Measurements from ENCODE around the gene GMPPB. TPM values are rescaled to one million over a fixed set of nuclear protein-coding genes. Genes with fewer than 3 reads are reported as not detected.

Gene GMPPB
- total RNA-seq, 2 donors from 2014 or later: 22.4 to 38.3 TPM

GRCh38 chr3:49683162-49683561, 40.6 kb downstream of the GMPPB start:
- intact Hi-C loops (cut with DNase I): no loop called here
- peak in 1 of 2 donors; percentile 31 for ATAC-seq
- no peak for DNase-seq

DNA sequence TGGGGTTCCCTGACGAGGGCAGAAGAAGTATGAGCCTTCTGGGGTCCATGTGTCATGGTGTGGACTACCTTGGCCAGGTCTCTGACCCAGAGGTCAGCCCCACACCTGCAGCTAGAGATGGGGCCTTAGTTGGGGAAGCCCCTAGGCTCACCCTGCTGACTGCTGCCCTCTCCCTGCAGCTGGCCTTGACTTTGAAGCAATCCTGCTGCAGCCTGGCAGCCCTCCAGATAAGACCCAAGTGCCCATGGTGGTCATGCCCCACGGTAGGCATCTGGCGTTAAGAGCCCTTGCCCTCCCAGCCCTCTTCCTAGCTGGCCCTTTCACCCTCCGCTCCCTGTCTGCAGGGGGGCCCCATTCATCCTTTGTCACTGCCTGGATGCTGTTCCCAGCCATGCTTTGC, 42.2 kb downstream of the GMPPB start:
- ATAC-seq: no peak
- intact Hi-C loops (cut with DNase I): no loop called here
- DNase-seq: no peak

DNA sequence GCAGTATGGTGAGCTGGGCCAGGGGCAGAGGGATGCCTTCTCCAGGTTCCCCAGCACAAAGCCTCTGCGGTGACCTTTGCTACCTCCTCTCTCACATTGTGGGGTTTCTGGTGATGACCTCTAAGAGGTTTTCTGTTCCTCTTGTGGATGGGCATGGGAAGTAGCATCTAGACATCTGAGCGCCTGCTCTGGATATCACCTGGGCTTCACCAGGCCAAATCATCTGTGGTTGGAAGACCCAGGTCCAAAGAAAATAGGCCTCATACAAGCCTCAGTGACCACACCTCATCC, 42.6 kb downstream of the GMPPB start:
- intact Hi-C loops (cut with DNase I): no loop called here
- DNase-seq: no peak
- ATAC-seq: no peak

DNA sequence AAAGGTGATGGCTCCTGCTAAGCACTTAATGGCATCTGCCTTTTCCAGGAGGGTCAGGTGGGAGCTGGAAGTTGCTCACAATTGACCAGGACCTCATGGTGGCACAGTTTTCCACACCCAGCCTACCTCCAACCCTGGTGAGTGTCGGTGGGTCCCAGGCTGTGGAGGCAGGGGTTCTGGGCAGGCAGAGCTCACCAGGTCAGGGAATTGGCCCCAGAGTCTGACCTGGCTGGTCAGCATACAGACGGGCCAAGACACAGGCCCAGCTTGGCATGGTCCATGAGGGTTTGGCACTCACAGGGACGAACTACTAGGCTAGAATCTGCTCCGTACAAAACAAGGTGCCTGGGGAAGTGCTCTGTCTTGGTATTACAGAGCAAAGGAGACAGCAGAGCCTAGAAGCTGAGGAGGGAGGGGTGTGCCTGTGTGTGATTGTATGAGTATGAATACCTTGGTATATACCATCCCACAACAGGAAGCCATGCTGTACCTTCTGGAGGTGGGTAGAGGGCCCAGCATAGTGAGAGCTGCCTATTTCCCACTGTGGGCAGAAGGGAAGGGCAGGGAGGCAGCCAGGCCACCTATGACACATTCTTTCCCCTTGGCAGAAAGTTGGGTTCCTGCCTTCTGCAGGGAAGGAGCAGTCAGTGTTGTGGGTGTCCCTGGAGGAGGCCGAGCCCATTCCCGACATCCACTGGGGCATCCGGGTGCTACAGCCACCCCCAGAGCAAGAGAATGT, 43.1 kb downstream of the GMPPB start:
- no peak for DNase-seq
- intact Hi-C loops (cut with DNase I): no loop called here
- no peak for ATAC-seq

- DNase-seq: no peak
Observed at GRCh38 chr3:49675912-49676311, 47.8 kb downstream of the GMPPB start.

GRCh38 chr3:49674497-49674983, 49.2 kb downstream of the GMPPB start:
- DNase-seq (no peak), ATAC-seq (peak; percentile 34 to 35)
- intact Hi-C loops (cut with DNase I): no loop called here

More at GRCh38 chr3:49675912-49676311, 47.8 kb downstream of the GMPPB start:
- intact Hi-C loops (cut with DNase I): no loop called here
- no peak for ATAC-seq

GRCh38 chr3:49673715-49674496, 49.8 kb downstream of the GMPPB start, which contains the start of gene APEH:
Gene APEH, plus strand, starts transcription at chr3:49674351. Its CDS starts 51 bp downstream, at chr3:49674402.
- ATAC-seq: peak; percentile 95 to 96
- DNase-seq: peak; percentile 99
- intact Hi-C loops (cut with DNase I): no loop called here

DNA sequence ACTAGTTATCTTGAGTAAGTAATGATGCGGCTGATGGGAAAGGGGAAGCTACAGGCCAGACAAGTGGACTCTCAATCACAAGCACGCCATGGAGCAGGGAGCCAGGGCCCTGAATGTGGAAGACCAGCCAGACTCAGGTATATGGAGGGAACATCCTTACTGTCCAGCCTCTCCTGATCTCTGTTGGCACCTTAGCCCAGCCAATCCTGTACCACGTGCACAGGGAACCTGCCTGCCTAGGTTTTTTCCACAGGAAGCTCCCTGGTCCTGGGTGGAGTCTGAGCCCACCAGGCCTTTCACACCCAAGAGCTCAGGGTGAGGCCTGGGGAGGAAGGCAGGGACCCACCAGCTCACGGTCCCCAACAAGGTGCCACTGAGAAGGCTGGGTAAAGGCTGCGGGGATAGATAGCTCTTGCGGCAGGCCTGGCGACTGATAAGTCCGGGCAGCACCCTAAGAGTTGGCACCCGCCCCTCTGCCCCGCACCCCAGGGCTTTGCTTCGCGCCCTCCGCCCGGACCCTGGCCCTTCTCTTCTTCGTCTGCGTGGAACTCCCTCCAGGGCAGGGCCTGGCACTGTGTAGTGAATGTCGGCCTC, 50.5 kb downstream of the GMPPB start:
- intact Hi-C loops (cut with DNase I): no loop called here
- no peak for DNase-seq
- no peak for ATAC-seq

- ATAC-seq (peak in 1 of 2 donors; percentile 2), DNase-seq (peak; percentile 65)
- intact Hi-C loops (cut with DNase I): loop anchor here in 1 of 2 donors (1.0 kb wide), 1 partner anchor 132 kb away; no protein-coding TSS in a partner anchor
Observed at GRCh38 chr3:49671291-49672288, 52.2 kb downstream of the GMPPB start.

DNA sequence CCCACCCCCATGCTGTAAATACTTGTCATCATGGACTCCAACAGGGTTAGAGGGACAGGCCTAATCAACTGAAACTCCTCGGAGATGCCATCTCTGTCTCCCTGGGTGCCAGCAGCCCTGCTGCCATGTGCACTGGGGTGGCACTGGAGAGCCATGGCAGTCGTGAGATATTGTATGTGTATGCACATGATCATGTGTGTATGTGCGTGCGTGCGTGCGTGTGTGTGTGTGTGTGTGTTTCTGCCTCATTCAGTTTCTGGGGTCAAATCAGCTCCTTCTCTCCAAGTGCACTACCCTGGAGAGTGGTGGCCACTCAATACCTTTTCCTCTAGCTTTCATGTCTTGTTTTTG, 52.8 kb downstream of the GMPPB start:
- intact Hi-C loops (cut with DNase I): loop anchor here in 1 of 2 donors (1.0 kb wide), 1 partner anchor 132 kb away; no protein-coding TSS in a partner anchor
- ATAC-seq: no peak

More for the DNA sequence above, 52.8 kb downstream of the GMPPB start:
- no peak for DNase-seq

Other genes with a start within 250 kb of the GMPPB start
- under 1 TPM; 0.27 to 0.39 TPM for gene BSN, start 169.5 kb downstream of the GMPPB start, total RNA-seq
- 10 to 100 TPM; 75.3 to 82.6 TPM for gene APEH, start 49.6 kb downstream of the GMPPB start, total RNA-seq
- gene MST1, start 34.5 kb downstream of the GMPPB start, total RNA-seq: 10 to 100 TPM in 1 of 2 donors, 1 to 10 TPM in 1; 8.8 to 11.5 TPM
- 10 to 100 TPM; 39.2 to 44.8 TPM for gene RNF123, start 34.4 kb downstream of the GMPPB start, total RNA-seq
- under 1 TPM in 1 of 2 donors, not detected in 1; 0.09 TPM for gene AMIGO3, start 4.3 kb downstream of the GMPPB start, total RNA-seq
- gene IP6K1, start 62.6 kb upstream of the GMPPB start, total RNA-seq: 10 to 100 TPM; 22.3 to 22.4 TPM
- under 1 TPM in 1 of 2 donors, not detected in 1; 0.24 TPM for gene CDHR4, start 75.9 kb upstream of the GMPPB start, total RNA-seq
- 1 to 10 TPM; 2.6 to 3.8 TPM for gene INKA1, start 79.3 kb upstream of the GMPPB start, total RNA-seq
- gene UBA7, start 90.0 kb upstream of the GMPPB start, total RNA-seq: 10 to 100 TPM; 23.9 to 31.0 TPM
- 1 to 10 TPM; 1.4 to 1.7 TPM for gene TRAIP, start 132.6 kb upstream of the GMPPB start, total RNA-seq
- gene CAMKV, start 146.0 kb upstream of the GMPPB start, total RNA-seq: not detected
- 1 to 10 TPM; 1.7 to 1.8 TPM for gene MST1R, start 179.9 kb upstream of the GMPPB start, total RNA-seq
- 1 to 10 TPM; 7.3 to 9.4 TPM for gene MON1A, start 205.9 kb upstream of the GMPPB start, total RNA-seq
- gene RBM6, start 216.2 kb upstream of the GMPPB start, total RNA-seq: 10 to 100 TPM; 38.2 to 45.4 TPM